B cell (primary cell): ENCODE results near the gene RPTOR. TPM values are rescaled to one million over a fixed set of nuclear protein-coding genes. Genes with fewer than 3 reads are reported as not detected.

Source experiments
- ATAC-seq: fragments of 200-7000 bp; cut with Tn5 transposase; one replicate; pipeline ENCODE4 v1.10.0; 2021; ENCODE audit warnings: low read depth, mild to moderate bottlenecking, moderate number of reproducible peaks, moderate library complexity
- CTCF ChIA-PET: fragments of 350-600 bp; sonication (Branson Sonifier 250); formaldehyde crosslinking; loops from one replicate; lab custom pipeline; 2021; ENCODE audit warnings: antibody characterized with exemption, inconsistent platforms; lab: Charles Lee
- POLR2A ChIA-PET: fragments of 350-600 bp; sonication (Branson Sonifier 250); formaldehyde crosslinking; loops from one replicate; lab custom pipeline; 2021; ENCODE audit warnings: antibody characterized with exemption; lab: Charles Lee
- DNase-seq: peaks from one replicate; pipeline ENCODE4 v3.0.0; 2013
- H2AFZ ChIP-seq: 2 replicates; pipeline ENCODE4 v1.6.1; 2012; ENCODE audit warnings: mild to moderate bottlenecking, low read depth, low read length; ENCODE audit not compliant: insufficient read depth, poor library complexity, severe bottlenecking
- H3K27ac ChIP-seq, 2 donors: 1 replicate in 1 of 2; 2 replicates in 1 of 2; pipeline ENCODE4 v1.5.1; 2012 to 2013; ENCODE audit warnings: low read length in 2 of 2, mild to moderate bottlenecking in 2 of 2, moderate library complexity in 1 of 2
- H3K27me3 ChIP-seq, 4 experiments: fragments of 200-600 bp in 1 of 4; sonication (generic) in 1 of 4; replicated peaks in 1 of 4; 1 replicate in 2 of 4; 2 replicates in 2 of 4; pipeline versions ENCODE4 v1.6.1 to v1.7.0; 2013 to 2016; ENCODE audit warnings: low read length in 3 of 4, mild to moderate bottlenecking in 2 of 4, mixed read lengths in 1 of 4, moderate library complexity in 1 of 4; ENCODE audit not compliant: insufficient read depth in 4 of 4, control insufficient read depth in 3 of 4; ENCODE audit errors: control extremely low read depth in 1 of 4
- H3K36me3 ChIP-seq, 2 experiments: replicated peaks in 1 of 2; 1 replicate in 1 of 2; 2 replicates in 1 of 2; pipeline versions ENCODE4 v1.6.1 to v1.7.1; 2013; ENCODE audit warnings: low read length in 1 of 2; ENCODE audit not compliant: insufficient read depth in 2 of 2, control insufficient read depth in 1 of 2; ENCODE audit errors: control extremely low read depth in 1 of 2, extremely low read depth in 1 of 2
- H3K4me1 ChIP-seq, 2 donors: fragments of 200-600 bp in 1 of 2; sonication (generic) in 1 of 2; 1 replicate in 1 of 2; 2 replicates in 1 of 2; pipeline versions ENCODE4 v1.5.1 to v1.6.1; 2013 to 2017; ENCODE audit warnings: low read length in 2 of 2; ENCODE audit not compliant: control insufficient read depth in 2 of 2, insufficient read depth in 2 of 2
- H3K4me2 ChIP-seq: replicated peaks from 2 replicates; pipeline ENCODE3; 2012; ENCODE audit warnings: mild to moderate bottlenecking, low read depth, low read length; ENCODE audit not compliant: poor library complexity, severe bottlenecking
- H3K4me3 ChIP-seq, 5 experiments: fragments of 200-600 bp in 1 of 5; sonication (generic) in 1 of 5; 1 replicate in 3 of 5; 2 replicates in 2 of 5; pipeline versions ENCODE4 v1.5.1 to v1.7.0; 2011 to 2016; ENCODE audit warnings: low read length in 4 of 5, mild to moderate bottlenecking in 4 of 5, low read depth in 2 of 5, control low read depth in 1 of 5, moderate library complexity in 1 of 5; ENCODE audit not compliant: insufficient read depth in 1 of 5; ENCODE audit errors: control extremely low read depth in 1 of 5, extremely low read depth in 1 of 5
- H3K79me2 ChIP-seq: fragments of 200-600 bp; sonication (generic); one replicate; pipeline ENCODE4 v1.6.0; 2016; ENCODE audit warnings: low read length; ENCODE audit not compliant: control insufficient read depth, insufficient read depth
- H3K9ac ChIP-seq: fragments of 200-600 bp; sonication (generic); 2 replicates; pipeline ENCODE4 v1.6.1; 2017; ENCODE audit warnings: mild to moderate bottlenecking, low read length, moderate library complexity
- H3K9me3 ChIP-seq, 3 donors: one replicate each; pipeline versions ENCODE4 v1.6.1 to v1.7.1; 2013; ENCODE audit warnings: low read length in 2 of 3; ENCODE audit not compliant: control insufficient read depth in 2 of 3, insufficient read depth in 1 of 3; ENCODE audit errors: control extremely low read depth in 1 of 3
- H4K20me1 ChIP-seq: 2 replicates; pipeline ENCODE4 v1.6.0; 2012; ENCODE audit warnings: mild to moderate bottlenecking, low read length; ENCODE audit not compliant: insufficient read depth, control insufficient read depth, poor library complexity, severe bottlenecking
- H3K27ac Mint-ChIP-seq: one replicate; pipeline ENCODE4 v1.8.0; 2021; ENCODE audit warnings: mixed read lengths
- H3K27me3 Mint-ChIP-seq: one replicate; pipeline ENCODE4 v1.8.0; 2021; ENCODE audit warnings: mixed read lengths
- H3K4me1 Mint-ChIP-seq: one replicate; pipeline ENCODE4 v1.8.0; 2021; ENCODE audit warnings: mixed read lengths
- H3K4me3 Mint-ChIP-seq: one replicate; pipeline ENCODE4 v1.8.0; 2021; ENCODE audit warnings: mixed read lengths
- H3K9me3 Mint-ChIP-seq: one replicate; pipeline ENCODE4 v1.8.0; 2022; ENCODE audit warnings: mixed read lengths; ENCODE audit not compliant: insufficient read depth
- EZH2 ChIP-seq: IDR thresholded peaks from 2 replicates; pipeline ENCODE4 v1.6.1; 2012; ENCODE audit warnings: borderline replicate concordance, low read depth, mild to moderate bottlenecking, moderate library complexity, low read length; ENCODE audit not compliant: insufficient read depth, poor library complexity, severe bottlenecking
- WGBS: methylation state at CpG from one replicate; pipeline ENCODE4 v1.1.5; 2013; ENCODE audit warnings: missing lambda C conversion rate; ENCODE audit not compliant: insufficient coverage; 5-methylcytosine and 5-hydroxymethylcytosine counted together
- intact Hi-C: fragments of 100-400 bp; cut with micrococcal nuclease; formaldehyde crosslinking; loops from one replicate; pipeline ENCODE4 v1.10.0; 2022
- polyA plus RNA-seq: library from polyadenylated mRNA; depleted of rRNA; stranded (reverse); fragments of >200 nt; gene quantifications from 2 replicates; pipeline ENCODE4 v1.2.3, GENCODE V29; 2012
- total RNA-seq, 2 donors: library from RNA; stranded (reverse); fragments of 120-200 nt in 1 of 2; gene quantifications; 1 replicate in 1 of 2; 2 replicates in 1 of 2; pipeline versions ENCODE4 v1.2.3 to v1.2.4, GENCODE V29; 2013 to 2022
- TF ChIP-seq, protein P1 (sequence below): fragments of 200-600 bp; IDR thresholded peaks from one replicate; pipeline ENCODE4 v1.8.0; 2022; ENCODE audit warnings: antibody characterized with exemption, mild to moderate bottlenecking

RPTOR gene
- total and polyA plus RNA-seq, 2 donors (not counting 1 experiment from before 2014, with no cell fraction given): 13.4 to 58.8 TPM

DNA sequence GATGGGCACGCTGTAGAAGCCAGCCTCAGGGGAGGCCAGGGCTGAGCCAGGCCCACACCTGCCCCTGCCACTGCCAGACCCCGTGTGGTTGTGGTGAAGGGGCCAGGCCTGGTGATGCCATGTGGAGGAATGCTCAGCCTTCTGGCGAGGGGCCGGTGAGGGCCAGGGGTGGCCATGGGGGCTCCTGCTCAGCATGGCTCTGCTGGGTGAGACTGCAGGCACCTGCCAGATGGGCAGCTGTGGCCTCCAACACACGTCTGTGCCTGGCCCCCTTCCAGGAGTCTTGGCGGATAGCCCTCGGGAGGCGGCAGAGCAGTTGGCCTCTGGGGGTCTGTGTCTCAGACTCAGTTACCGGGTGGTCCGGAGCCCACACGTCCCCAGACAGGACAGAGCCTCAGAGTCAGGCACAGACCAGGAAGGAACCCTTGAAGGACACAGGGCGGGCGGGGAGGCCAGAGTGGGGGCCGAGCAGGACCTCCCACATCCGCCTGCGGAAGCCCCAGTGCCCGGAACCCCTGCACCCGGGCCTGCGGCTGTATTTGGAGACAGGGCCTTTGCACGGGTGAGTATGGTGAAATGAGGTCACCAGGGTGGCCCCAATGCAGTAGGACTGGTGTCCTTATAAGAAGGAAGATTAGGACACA, 424.5 kb downstream of the RPTOR start:
- WGBS: 49% methylated on average over 20 of the region's 20 CpGs
- Histone ChIP-seq H3K4me3 (no peak overlapping the region), H3K4me1 (peaks cover 24 to 29% of the 10 kb centered on the region in 2 donors), H3K27me3 (peaks cover 0 to 11% (median 3%) of the 10 kb centered on the region in 4 experiments), H3K4me2 (peak overlapping the region; percentile 90), H3K9ac (no peak overlapping the region), H4K20me1 (no peaks in the 10 kb centered on the region), H3K9me3 (no peaks in the 10 kb centered on the region), H2AFZ (peak overlapping the region; percentile 72), H3K79me2 (no peaks in the 10 kb centered on the region), H3K36me3 (peaks cover 0 to 2% of the 10 kb centered on the region in 2 experiments), H3K27ac (no peak overlapping the region)
- Mint-ChIP-seq H3K4me1 (peaks cover 11% of the 10 kb centered on the region), H3K27ac (peak overlapping the region; percentile 56), H3K9me3 (no peaks in the 10 kb centered on the region), H3K27me3 (no peaks in the 10 kb centered on the region), H3K4me3 (no peak overlapping the region)
- TF ChIP-seq, protein P1, sequence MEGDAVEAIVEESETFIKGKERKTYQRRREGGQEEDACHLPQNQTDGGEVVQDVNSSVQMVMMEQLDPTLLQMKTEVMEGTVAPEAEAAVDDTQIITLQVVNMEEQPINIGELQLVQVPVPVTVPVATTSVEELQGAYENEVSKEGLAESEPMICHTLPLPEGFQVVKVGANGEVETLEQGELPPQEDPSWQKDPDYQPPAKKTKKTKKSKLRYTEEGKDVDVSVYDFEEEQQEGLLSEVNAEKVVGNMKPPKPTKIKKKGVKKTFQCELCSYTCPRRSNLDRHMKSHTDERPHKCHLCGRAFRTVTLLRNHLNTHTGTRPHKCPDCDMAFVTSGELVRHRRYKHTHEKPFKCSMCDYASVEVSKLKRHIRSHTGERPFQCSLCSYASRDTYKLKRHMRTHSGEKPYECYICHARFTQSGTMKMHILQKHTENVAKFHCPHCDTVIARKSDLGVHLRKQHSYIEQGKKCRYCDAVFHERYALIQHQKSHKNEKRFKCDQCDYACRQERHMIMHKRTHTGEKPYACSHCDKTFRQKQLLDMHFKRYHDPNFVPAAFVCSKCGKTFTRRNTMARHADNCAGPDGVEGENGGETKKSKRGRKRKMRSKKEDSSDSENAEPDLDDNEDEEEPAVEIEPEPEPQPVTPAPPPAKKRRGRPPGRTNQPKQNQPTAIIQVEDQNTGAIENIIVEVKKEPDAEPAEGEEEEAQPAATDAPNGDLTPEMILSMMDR: no peak
- TF ChIP-seq EZH2: no peak
- ChIA-PET POLR2A (interaction anchor here (0.9 kb wide), 1 partner anchor 13 kb away, joined by 7 read pairs; no protein-coding TSS in a partner anchor), CTCF (interaction anchor here (1.0 to 3.7 kb wide), 15 partner anchors 12 to 542 kb away, joined by 3 to 35 read pairs (median 5); no protein-coding TSS in a partner anchor)
- no peak for ATAC-seq
- DNase-seq: no peak
- intact Hi-C loops: no loop called here

- H3K79me2 ChIP-seq: no peaks in the 10 kb centered on the region
- Mint-ChIP-seq H3K4me1 (peaks cover 11% of the 10 kb centered on the region), H3K27me3 (peaks cover 3% of the 10 kb centered on the region), H3K4me3 (no peak overlapping the region), H3K27ac (no peak overlapping the region), H3K9me3 (no peaks in the 10 kb centered on the region)
- peaks cover 24 to 29% of the 10 kb centered on the region in 2 donors for H3K4me1 ChIP-seq
- peaks cover 0 to 1% of the 10 kb centered on the region in 2 experiments for H3K36me3 ChIP-seq
- H4K20me1 ChIP-seq: no peaks in the 10 kb centered on the region
- no peaks in the 10 kb centered on the region for H3K9me3 ChIP-seq
- ATAC-seq (no peak), DNase-seq (no peak)
- TF ChIP-seq, protein P1: no peak
- TF ChIP-seq EZH2: no peak
- H3K4me3 ChIP-seq: no peak overlapping the region
- H3K9ac ChIP-seq: no peak overlapping the region
- peak overlapping the region; percentile 72 for H2AFZ ChIP-seq
- H3K27ac ChIP-seq: no peak overlapping the region
- intact Hi-C loops: loop anchor here (1.0 kb wide), 2 partner anchors 13 to 103 kb away; no protein-coding TSS in a partner anchor
- peaks cover 0 to 11% (median 3%) of the 10 kb centered on the region in 4 experiments for H3K27me3 ChIP-seq
- POLR2A ChIA-PET: interaction anchor here (0.6 to 0.9 kb wide), 4 partner anchors 14 to 515 kb away, joined by 3 to 7 read pairs (median 4); no protein-coding TSS in a partner anchor
- CTCF ChIA-PET: interaction anchor here (0.7 to 3.7 kb wide), 24 partner anchors 8 to 545 kb away, joined by 3 to 35 read pairs (median 4); no protein-coding TSS in a partner anchor
- 82% methylated on average over 10 of the region's 10 CpGs for WGBS
- peak overlapping the region; percentile 90 for H3K4me2 ChIP-seq
Observed at GRCh38 chr17:80969674-80970043, 425.0 kb downstream of the RPTOR start.
